DMS 273 treated with DMSO at 0.1 percent for 48 hours (cell line): ENCODE measurements around the gene ALCAM.

Experiments
- DNase-seq: peaks from one replicate; lab custom pipeline; 2025; lab: John Stamatoyannopoulos, UW

The ALCAM gene

DNA sequence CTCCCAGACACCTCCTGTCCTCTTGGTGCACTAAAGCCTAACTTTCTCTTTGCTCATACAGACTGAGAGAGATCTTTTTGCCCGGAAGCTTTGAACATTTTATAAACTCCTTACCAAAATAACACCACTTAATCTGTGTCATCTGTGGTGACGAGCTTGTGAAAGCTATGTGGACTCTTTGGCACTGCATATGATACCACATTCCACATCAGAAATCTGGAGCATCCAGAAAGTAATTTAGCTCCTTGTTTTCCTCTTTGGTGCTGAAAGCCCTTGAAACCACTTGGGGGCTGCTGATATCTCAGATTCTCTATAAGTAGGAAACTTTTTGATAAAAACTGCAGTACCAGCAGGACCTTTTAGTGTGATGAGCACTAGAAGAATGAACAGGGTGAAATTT, 128.3 kb downstream of the ALCAM start:
- no peak for DNase-seq

DNA sequence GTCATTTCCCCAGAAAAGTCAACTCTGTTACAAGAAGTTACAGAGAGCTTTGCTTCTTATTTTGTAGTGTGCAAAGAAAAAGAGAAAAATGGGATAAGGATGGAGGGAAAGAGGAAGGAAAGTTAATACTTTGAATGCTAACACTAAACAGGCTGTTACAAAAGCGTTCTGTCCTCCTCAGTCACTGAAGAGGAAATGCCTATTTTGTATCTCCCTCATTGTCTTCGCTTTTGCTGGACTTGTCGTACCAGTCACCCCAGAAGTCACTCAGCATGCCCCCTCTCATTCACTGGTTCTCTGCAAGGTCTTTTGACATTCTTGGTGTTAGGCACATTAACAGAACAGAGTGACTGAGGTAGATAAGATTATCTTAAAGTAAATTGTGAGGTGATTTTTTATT, 129.6 kb downstream of the ALCAM start:
- no peak for DNase-seq

DNA sequence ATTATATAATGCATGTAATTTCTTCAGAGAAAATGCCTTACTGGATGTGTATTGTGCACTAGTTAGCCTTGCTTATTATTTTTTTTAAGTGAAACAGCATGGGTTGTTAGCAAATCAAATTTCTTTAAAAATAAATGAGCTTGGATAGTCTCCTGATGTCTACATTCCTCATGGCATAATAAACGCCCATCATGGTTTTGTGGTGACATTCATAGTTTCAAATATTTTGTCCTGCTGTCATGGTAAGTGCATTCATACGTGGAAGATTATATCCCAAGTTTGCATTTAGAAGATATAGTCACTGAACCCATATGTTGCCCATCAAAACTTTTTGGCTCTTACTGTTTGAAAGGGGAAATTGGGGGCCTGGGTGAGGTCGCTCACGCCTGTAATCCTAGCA, 130.7 kb downstream of the ALCAM start:
- no peak for DNase-seq

DNA sequence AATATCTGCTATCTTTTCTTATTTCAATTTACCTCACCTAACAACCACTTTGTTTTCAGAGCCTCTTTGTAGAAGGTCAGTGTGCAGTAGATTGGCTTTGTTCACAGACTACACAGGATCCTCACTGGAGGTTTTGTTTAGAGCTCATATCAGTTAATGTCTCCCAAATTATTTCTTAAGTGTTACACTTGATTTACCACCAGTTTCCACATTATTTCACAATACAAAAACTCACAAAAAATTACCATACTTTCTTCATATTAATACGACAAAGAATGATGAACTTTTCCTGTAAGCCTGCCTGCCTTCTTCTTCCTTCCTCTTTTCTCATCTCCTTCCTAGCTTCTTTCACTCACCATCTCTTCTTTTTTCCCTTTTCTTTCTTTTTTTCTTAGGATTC, 133.3 kb downstream of the ALCAM start:
- no peak for DNase-seq

DNA sequence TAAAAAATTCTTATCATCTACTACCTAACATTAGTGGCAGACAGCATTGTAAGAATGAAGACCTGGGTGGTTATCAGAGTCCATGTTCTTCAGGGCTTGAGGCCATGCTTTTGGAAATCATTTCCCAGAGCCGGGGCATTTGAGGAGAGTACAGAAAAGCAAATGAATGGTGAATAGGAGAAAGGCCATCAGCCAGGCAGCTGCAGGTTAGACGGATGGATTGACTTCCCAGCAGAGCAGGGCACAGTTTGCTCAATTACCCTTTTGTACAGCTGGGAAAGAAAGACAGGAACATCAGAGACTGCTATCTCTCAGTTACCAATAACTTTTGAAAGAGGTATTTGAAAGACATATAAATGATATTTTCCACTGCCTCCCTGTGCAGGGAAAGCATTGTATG, 135.6 kb downstream of the ALCAM start:
- no peak for DNase-seq

DNA sequence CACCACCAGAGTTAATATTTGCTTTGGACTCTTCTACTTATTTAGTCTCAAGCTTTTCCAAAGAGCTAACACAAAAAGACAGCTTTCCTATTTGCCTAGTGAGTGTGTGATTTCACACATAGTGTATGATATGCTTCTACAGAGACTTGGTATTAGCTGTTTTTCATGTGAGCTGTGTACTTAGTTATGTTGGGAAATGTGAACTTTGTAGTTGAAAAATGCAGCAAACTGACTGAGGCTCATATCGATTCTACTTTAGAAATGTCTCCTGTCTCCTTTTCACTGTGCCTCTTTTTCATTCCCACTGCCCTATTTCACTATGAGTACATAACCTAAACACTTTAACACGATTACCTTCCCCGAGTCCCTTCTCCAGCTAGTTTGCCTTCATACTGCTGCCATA, 136.5 kb downstream of the ALCAM start:
- no peak for DNase-seq

DNA sequence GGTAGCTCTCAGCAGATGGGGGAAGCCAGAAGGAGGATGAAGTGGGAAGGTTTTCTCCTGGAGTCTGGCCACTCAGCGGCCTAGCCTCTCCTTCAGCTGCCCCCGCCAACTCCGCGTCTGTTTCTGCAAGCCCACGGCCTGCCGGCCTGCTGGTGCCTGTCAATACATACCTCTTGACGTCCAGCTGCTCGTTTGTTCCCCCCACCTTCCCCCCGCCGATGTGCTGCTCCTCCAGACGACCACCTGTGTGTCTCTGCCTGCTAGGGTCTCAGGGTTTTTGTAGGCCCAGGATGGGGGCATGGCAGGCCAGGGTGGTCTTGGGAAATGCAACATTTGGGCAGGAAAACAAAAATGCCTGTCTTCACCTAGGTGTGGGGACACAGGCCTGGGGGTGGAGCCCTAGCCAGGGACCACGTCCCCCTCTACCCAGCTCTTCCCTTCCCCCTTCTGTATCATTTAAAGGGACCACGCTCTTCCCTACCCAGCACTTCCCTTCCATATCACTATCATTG, 137.8 kb downstream of the ALCAM start:
- DNase-seq: no peak

DNA sequence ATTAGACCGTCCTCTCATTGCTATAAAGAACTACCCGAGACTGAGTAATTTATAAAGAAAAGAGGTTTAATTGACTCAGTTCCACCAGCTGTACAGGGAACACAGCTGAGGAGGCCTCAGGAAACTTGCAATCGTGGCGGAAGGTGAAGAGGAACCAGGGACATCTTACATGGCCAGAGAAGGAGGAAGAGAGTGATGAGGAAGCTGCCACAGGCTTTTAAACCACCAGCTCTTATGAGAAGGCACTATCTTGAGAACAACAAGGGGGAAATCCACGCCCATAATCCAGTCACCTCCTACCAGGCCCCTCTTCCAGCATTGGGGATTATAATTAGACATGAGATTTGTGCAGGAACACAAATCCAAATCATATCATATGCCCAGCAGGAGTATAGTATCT, 138.5 kb downstream of the ALCAM start:
- no peak for DNase-seq

DNA sequence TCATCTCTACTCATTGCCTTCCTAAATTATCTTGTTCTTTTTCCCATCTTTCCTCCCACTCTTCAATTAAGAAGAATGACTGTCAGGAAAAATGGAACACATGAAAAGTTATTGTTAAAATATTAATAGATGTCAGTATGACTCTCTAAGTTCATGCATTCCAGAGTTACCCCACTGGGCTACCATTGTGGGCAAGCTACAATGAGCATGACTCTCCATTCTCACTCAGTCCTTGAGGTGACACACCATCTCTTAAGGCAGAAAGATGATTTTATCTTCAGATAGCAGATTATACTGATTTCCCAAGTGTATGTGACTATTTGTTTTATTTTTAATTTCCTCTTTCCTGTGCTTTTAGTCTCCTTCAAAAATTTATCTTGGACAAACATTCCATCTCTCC, 144.3 kb downstream of the ALCAM start:
- no peak for DNase-seq

DNA sequence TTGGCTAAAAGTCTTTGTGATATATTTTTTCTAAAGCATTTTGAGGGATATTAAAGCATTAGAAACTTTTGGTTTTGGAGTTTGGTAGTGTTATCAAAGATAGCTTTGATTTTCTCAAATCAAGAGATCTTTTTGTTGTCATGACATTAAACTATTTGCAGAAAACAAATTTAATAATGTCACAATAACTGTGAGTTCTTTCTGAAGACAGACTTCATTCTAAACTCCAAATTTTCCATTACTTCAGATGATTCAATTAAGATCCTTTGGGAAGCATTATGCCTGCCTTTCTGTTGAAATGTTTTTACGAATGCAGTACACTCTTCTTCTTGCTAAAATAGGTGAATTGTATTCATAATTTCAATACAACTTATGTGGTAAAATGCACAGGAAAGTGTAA, 145.4 kb downstream of the ALCAM start:
- no peak for DNase-seq

DNA sequence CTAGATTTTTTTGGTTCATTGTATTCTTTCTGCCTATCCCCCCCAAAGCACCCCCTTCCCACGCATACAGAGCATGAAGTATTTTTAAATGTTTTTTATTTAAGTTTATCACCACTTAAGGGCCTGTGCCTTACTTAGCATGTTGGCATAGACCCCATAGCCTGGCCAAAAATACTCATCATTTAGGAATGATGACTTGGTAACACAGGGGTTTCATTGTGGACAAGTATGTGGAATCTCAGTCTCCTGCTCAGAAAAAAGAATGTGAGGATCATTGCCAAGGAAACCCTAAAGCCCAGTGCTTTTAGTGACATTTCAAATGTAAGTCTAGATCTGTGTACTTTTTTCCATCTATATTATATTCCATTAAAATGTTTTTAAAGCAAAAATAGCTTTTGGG, 146.3 kb downstream of the ALCAM start:
- no peak for DNase-seq

DNA sequence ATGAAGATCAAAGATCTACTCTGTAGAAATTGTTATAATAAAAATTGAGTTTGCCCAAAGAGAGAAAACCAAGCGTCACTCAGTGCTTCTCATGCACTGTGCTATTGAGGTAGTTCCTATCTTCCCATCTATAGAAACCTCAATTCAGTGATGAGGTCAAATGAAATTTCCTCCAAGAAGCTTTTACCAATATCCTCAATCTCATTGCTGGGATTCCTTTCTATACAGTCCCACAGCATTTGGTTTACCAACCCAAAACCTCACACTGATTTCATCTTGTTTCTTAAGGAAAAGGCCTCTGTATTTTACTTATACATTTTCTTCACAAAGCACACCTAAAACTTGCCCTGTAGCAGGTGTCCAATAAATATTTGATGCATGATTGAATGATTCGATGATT, 147.2 kb downstream of the ALCAM start:
- DNase-seq: no peak

DNA sequence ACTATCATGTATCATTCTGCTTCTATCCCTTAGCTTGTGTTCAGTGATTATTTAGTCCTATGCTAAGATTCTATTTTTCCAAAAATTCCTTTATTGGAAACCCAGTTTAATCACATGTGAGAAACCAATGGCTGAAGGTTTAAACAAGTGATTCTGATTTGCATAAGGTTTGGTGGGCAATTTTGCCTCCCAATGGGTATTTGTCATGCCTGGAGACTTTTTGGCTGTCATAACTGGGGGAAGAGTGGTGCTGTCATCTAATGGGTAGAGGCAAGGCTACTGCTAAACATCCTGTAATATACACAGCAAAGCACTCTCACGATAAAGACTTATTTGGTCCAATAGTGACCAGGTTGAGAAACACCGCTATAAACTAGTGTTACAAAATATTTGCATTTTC, 148.7 kb downstream of the ALCAM start:
- no peak for DNase-seq

DNA sequence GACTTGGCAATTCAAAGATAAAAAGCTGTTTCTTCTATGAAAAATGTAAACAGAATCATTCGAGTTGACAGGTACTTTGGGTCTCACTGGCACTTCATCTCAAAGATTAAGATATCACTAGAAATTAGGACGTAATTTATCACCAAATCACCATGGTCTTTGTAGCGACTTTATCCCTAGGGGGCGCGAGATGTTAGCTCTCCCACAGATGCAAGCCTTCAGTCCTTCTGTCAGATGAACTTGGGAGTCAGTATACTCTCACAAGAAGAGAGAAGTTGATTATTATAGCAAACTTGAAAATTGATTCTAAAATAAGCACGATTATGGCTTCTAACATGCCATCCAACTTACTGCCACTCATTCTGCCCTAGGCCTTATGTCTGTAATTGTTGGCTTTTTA, 150.3 kb downstream of the ALCAM start:
- DNase-seq: no peak

DNA sequence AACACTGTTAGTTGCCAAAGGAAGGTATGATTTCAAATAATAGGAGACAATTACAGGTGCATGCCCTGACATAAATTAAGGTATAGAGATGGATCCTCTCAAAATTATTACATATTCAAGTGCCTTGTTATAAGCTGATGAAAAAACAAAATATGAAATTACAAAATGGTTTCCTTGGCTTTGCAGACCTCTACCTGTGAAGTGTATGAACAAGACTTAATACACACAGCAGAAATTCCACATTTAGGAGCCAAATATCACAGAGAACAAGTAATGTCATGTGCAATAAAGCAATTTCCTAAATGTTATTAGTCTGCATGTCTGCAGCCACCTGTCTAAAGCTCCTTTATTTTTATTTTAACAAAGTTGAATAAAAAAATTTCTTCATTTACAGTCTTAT, 151.5 kb downstream of the ALCAM start:
- no peak for DNase-seq

DNA sequence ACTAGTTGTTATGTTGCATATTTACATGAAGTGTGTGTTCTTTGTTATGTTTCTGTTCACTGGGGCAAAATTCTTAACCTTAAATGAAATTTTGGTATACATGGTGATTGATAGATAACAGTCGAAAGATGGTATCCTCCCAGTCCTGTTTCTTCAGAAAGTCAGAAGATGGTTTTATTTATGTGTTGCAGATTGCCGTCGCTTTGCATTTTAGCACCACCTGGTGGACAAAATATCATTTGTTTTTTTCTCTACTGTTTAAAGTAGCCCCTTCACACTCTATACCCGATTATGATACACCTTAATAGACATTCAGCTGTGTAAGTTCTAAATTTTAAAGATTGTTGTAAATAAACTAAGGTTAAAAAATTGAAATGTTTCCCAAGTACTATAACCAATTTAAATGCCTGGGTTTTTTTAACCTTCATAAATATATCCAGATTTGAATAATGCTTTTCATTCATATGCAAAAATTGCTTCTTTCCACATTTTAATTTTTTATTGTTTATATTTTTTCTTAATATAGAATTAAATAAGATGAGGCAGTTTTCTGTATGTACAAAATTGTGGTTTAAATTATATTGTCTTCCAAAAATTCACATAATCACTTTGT, 152.2 kb downstream of the ALCAM start:
- DNase-seq: peak; percentile 43

DNA sequence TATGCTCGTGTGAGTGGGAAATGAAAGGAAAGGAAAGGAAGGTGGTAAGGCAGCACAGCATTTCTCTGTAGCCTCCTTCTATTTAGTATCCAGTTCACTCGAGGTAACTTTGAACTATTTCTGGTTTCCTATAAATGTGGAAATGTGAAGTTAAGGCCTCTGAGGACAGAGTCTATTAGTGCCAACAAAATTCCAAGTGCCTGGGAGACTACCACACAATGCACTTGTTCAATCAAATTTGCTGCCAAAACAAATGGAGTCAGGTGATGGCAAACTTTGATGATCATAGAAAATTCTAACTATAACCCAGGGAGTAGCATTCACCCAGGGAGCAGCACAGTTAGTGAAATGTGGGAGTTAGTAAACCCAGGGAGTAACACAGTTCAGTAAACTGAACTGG, 155.1 kb downstream of the ALCAM start:
- DNase-seq: no peak

DNA sequence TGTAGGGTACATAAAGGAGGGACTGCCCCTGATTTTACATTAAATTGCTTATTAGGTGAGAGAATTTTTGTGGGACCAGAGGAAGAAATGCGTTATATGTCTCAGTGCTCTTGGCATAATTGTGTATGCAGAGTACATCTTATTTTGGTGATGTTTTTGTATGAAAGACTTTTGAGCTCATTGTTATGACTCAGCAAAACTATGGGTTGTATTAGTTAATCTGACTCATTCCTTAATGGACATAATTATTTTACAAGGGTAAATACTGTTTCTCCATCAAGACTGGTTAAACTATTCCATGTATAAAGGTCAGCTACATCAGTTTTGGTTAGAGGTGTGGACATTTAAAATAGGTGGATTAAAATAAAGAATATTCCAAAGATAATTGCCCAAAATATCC, 156.8 kb downstream of the ALCAM start:
- DNase-seq: no peak

DNA sequence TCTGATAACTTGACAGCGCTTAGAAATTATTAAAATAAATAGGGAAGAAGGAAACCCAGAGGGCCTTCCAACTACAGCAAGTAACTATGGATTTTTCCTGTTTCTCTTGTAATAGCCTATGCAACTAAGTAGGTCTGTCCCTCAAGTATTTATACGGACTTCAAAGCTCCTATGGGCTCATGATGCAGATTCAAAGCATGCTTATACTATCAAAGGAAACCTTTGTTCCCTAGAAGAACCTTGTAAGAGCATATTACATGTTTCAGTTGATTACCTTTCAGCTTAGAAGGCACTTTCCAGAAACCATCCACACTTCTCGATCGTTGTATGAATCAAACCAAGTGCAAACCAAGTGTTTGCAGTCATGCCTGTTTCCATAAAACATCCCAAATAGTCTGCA, 158.8 kb downstream of the ALCAM start:
- no peak for DNase-seq

DNA sequence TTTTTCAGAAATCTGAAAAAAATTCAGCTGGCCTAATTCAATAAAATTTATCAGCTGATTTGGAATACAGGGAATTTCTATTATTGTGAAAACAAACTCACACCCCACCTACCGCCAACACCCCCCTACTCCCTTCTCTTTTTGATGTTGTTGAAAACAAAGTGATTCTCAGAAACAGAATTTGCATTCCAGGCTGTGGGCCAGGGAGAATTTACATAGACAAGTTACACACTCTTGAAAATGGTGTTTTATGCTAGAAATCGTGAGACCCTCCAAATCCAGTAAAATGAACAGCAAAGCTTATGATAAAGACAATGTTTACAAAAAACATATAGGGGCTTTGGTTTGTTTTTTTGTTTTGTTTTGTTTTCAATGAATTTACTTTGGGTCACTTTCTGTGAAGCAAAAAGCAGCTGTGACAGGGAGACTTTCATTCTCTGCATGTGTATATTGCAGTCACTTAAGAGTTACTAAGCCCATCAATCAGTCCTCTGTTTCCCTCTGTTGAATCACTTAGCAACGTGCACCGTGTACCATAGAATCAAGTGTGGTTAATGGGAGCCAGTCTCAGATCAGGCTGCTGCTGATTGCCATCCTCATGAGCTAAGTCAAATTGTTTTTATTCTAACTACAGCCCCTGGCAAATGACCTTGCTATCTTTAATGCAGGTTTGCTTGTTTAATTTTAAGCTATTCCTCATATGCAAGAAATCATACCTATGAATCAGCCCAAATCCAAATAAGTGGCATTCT, 159.8 kb downstream of the ALCAM start:
- DNase-seq: no peak

DNA sequence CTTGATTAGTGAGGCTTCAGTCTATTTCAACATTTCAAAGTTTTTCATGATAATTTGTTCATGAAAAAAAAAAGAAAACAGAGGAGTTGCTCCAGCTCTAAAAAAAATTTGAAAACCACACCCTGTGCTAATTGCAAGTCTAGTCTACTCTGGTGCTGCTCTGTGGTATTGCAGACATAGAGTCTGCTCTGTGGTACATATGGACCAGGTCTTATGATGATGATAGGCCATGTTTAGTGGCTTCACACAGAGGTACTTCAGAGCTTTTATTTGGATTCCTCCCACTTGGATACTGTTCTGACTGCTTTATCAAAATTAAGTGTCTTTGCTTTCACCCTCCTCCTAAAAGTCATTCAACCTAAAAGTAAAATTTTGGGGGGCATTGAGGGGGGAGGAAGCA, 160.8 kb downstream of the ALCAM start:
- DNase-seq: no peak

DNA sequence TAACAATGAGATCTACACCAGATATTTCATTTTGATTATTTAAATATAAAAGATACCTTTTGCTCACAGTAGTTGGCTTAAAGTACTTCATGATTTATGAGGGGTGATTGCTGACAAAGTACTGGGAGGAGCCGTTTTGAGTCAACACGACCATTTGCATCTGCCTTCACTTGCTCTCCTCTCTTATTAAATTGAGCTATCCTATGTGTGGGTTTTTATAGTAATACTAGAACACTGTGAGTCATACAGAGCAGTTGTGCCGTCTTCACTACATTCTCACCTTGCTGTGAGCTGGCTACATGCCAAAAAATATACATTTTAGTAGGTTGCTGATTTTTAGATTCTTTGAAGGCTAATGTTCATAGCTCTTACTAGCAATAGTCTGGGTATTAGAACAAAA, 161.2 kb downstream of the ALCAM start:
- peak; percentile 67 for DNase-seq

DNA sequence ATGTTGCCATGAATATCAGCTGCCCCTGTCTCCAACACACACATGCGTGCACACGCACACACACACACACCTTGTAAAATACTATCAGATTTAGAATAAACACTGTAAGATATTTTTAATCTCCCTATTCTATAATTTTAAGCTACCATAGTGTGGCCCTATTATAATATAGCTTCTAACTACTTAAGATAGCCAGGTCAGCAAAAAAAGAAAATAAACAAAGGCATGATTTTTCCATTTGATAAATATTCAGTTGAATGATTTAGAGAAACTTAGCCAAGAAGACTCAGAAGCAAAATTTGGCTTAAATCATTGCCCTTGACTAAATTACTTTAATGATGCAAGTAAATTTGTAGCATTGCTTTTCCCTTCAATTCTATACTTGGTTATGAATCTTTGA, 162.2 kb downstream of the ALCAM start:
- DNase-seq: no peak

DNA sequence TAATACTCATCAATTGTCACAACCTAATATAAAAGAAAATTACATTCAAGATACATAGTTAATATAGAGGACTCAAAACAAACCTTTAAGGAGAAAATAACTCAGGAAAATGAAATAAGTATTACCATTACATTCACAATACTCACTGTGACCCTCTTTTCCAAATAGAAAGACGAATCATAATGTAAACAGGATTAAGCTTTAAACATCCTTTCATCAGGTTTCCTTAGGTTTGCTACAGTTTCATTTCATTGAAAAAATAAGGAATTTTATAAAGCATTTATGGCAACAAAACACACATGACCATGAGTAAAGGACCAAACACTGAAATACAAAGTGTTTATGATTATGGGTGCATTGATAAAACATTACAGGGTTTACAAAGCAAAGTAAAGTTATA, 162.7 kb downstream of the ALCAM start:
- DNase-seq: no peak
